Muscle of arm (tissue), 14 donors: ENCODE measurements around the gene HTR1A. TPM values are rescaled to one million over a fixed set of nuclear protein-coding genes. Genes with fewer than 3 reads are reported as not detected.

Experiments
- DNase-seq: peaks from one replicate; pipeline ENCODE4 v3.0.0-alpha.2; 2013
- long read RNA-seq, 11 donors: transcript quantifications; one replicate each; lab custom pipeline, GENCODE V29; 2026
- polyA plus RNA-seq, 12 donors: library from polyadenylated mRNA; unstranded; fragments of 120-200 nt; gene quantifications; one replicate each; pipeline ENCODE4 v1.2.1, GENCODE V29; 2013; ENCODE audit not compliant: insufficient read length in 12 of 12

Gene HTR1A
- polyA plus RNA-seq, result not detected
- long read RNA-seq, donor 1, result 0 reads
- long read RNA-seq, donor 2, result 0 reads
- long read RNA-seq, donor 3, result 0 reads
- long read RNA-seq, donor 4, result 0 reads
- long read RNA-seq, donor 5, result 0 reads
- long read RNA-seq, donor 6, result 0 reads
- long read RNA-seq, donor 7, result 0 reads
- long read RNA-seq, donor 8, result 0 reads
- long read RNA-seq, donor 9, result 0 reads
- long read RNA-seq, donor 10, result 0 reads
- long read RNA-seq, donor 11, result 0 reads

DNA sequence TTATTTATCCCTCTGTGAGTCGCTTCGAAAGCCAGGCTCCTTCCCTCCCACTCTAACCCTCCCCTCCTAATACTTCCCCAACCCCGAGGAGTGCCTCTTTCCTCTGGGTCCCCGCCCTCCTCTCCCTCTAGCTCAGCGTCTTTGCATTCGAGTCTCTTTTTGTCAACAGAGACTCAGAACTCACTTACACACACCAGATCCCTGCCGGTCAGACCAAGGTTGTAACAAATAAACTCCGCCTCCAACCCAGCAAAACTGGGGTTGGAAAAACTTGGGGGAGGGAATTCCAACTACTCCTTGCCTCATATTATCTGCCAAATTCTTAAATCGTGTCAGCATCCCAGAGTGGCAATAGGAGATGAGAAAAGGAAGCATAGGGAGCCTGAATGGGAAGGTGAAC lies at the start of gene HTR1A:
HTR1A (minus strand) TSS at position 167 of the 400 bp plus-strand sequence. CDS start 726 bp downstream, outside the sequence.
- DNase-seq, result no peak

DNA sequence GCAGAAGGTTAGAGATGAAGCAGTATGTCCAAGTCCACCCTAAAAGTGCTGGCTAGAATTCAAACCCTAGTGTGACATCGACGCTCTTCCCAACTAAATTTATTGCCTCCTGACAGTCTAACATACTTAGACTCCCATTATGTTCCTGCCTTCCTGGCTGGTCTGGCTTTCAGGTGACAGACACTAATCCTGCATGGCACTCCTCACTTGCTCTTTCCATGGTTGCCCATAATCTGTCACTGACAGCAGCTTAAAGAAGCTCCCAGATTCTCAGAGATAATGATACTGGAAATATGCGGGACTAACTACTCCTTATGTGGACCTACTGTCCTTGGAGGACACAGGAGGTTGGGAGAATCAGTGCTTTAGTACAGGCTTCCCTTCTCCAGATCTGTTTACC lies 41.7 kb upstream of the HTR1A start:
- DNase-seq, result no peak

DNA sequence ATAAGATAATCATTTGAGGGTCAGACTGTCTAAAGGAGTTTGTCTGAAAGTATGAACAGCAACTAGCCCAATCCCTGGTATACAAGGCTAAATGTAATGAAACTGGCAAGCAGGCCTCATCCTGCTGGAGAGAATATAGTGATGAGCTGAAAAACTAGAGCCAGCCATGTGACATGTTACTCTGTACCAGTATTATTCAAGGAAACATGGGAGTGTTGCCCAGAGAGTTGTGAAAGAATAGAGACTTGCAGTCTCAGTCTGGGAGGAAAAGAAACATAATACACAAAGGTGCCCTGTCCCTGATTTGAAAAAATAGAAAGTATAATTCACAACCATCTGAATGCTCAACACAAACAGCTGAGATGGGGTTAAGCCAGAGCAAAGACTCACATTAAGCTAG lies 37.9 kb upstream of the HTR1A start:
- no peak for DNase-seq

DNA sequence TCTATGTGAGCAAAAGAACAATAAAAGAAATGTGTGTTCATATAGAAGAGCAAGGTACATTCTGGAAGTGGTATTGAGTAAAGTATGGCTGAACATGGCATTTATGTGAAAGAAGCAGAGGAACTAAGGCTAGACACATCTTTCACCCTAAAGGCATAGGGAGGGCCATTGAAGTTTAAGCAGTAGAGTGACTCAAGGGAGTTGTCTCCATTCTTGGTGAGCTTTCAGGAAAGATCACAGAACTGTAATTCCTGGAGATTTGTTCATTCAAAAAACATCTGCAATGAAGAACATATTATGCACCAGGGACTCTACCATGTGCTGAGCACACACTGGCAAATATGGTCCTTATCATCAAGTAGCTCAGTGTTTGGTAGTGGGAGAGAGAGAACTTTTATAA lies 24.8 kb upstream of the HTR1A start:
- no peak for DNase-seq

DNA sequence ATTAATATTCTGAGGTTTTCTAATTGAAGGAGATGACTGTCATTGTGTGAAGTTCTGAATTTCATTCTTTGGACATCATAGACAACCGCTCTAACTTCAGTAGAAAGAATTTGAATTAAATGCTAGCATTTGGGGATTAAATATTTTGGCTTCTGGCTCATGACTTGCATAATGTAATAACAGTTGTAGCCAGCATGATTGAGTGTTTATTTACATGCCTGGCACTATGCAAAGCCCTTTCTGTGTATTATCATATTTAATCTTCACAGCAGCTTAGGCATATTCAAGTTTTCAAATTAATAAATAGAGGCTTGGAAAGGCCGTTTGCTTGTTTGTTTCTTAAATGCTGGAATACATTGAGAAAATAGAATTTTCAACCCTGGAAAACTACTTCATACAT lies 19.6 kb upstream of the HTR1A start:
- DNase-seq, result no peak

DNA sequence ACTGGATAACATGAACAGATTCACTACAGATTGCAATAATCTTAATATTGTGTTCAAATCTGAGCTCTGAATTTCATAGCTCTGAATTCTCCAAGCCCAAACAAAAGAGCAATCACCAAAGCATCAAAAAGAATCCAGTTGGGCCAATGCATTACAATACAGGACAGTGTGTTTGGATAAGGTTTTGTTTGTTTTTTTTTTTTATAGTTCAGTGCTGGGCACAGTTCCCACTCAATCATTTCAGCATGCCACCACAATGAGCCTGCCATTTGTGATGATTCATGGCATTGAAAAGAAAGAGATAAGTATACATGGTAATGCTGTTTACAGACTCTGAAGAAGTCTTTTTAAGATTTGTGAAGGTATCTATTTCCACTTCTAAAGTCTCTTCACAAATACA lies 1.7 kb upstream of the HTR1A start:
- no peak for DNase-seq

DNA sequence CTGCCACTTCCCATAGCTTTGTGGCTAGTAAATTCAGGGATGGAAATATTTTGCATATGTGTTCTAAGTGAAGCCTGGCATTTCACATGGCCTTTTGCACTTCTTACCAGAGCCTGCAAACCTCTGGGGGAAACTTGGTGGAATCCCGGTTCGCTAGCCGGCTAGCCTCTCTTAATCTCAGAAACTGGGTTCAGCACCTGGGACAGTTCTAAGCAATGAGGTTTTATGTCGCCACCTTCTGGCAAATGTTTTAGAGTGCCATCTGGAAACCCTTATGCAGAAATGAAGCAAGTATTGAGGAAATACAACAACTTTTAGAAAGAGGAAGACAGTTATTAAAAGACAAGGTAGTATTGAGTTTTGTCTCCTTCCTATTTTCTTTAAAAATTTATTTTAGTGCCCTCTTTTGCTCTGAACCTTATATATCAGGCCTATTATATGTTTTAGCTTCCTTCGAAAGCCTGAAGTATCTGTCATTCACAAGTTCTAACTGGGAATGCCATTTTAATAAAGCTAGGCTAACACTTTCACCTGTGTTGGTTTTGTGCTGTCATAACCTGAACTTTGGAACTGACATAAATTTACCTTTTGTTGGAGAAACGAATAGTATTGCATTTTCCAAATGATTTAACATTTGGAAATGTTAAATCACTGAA lies 963 bp upstream of the HTR1A start:
- peak; percentile 63 for DNase-seq

DNA sequence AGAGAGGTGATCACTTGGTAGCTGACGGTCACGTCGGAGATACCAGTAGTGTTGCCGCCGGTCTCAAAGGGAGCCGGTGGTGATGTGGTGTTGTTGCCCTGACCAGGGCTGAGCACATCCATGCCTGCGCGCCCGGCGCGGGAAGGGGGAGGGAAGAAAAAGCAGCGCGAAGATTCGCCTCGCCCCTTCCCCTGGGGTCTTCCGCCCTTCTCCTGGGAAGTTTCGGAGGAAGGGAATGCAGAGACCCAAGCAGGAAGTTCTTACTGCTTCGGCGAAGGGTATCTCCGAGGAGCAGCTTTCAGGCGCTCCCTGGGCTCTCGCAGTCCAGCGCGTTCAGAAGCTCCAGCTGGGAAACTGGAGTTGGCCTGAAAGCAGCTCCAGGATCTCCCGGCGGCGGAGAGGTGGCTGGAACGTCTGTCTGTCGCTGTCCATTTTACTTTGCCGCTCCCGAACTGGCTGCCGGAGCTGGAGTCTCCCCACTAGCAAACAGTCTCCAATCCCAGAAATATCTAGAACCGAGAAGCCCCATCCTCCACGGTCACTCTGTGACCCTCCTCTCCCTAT lies 565 bp downstream of the HTR1A start:
- no peak for DNase-seq

DNA sequence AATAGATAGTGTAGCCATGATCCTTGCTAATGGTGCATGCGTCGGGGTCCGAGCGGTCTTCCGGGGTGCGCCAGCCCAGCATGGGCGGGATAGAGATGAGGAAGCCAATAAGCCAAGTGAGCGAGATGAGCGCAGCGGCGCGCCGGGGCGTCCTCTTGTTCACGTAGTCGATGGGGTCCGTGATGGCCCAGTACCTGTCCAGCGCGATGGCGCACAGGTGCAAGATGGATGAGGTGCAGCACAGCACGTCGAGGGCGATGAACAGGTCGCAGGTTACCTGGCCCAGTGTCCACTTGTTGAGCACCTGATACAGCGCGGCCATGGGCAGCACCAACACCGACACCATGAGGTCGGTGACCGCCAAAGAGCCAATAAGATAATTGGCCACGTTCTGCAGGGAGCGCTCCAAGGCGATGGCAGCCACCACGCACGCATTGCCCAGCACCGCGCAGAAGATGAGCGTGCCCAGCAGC lies 1.1 kb downstream of the HTR1A start:
- no peak for DNase-seq

DNA sequence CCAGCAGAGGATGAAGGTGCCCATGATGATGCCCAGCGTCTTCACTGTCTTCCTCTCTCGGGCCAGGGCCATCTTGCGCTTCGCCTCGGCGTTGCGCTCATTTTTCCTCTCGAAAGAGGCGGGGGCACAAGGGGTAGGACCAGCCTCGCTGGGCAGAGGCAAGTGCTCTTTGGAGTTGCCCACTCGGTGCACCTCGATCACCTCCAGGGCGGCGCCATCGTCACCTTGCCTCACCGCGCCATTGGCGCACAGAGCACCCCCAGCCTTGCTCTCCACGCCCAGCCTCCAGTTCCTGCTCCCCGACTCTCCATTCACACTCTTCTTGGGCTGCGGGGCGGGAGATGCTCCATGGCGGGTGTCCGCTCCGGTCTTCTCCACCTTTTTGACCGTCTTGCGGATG lies 1.6 kb downstream of the HTR1A start:
- DNase-seq, result no peak

DNA sequence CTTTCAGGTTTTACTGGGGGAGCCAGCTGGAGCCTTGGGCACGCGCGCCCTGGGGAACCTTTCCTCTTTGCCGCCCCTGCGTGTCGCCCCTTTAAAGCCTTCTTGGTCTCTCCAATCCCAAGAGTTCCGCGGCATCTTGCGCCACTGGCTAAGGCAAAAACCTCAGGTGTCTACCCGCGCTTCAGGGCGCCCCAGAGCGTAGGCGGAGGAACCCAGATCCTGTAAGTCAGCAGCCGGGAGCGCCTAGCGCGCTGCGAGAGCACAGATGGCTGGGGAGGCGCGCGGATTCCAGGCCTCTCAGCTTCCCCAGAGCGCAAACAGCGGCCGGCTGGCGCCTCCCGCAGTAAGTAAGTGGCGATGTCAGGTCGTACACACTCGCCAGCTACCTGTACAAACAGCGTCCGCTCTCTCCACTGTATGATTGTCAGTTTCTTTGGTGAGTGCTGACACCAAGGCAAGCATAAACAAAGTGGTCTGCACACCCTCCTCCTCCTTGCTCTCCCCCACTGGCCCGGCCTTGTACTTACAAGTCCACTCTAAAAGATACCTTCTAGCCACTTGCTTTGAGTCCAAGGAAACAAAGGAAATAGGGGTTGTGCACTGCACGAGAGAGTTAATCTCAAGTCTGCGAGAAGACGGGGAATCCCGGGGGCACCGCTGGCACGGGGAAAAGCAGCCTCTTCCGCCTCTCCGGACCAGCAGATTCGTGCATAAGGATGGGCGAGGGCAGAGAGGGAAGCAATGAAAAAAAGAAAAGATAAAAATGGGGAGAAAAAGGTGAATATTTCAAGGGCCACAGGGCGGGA lies 2.9 kb downstream of the HTR1A start:
- no peak for DNase-seq

DNA sequence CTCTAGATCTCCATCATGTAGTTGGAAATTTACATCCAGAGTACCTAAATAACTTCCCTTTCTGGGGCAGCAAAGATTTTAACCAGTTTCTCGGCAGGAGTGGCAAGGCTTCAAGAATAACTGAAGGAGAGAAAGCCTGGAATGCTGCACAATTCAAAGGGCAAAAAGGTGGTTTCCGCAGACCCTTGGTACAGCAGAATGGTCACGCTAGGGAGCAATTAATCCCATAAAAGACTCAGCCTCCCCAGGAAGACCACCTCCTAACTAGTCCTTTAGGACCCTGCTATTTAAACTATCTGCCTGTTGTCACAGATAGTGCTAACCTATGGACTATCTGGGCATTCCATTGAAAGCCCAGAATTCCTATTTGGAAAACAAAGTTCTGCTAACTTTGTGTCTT lies 3.6 kb downstream of the HTR1A start:
- DNase-seq, result no peak

DNA sequence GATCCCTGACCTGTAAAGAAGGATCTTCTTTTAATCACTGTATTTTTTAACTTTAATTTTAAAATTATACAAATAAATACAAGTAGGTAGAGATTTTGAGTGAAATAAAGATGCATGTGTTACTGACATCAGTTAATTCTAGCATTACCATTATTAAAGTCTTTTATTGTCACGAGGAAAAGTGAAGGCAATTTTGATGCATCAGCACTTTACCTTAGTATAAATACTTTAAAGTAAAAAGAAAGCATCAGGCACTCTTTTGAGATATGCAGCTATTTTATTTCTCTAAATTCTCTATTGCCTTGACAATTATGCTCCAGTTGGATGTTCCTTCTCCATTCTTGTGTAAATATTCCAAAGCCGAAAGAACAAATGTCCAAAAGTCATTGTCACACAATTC lies 4.6 kb downstream of the HTR1A start:
- no peak for DNase-seq

DNA sequence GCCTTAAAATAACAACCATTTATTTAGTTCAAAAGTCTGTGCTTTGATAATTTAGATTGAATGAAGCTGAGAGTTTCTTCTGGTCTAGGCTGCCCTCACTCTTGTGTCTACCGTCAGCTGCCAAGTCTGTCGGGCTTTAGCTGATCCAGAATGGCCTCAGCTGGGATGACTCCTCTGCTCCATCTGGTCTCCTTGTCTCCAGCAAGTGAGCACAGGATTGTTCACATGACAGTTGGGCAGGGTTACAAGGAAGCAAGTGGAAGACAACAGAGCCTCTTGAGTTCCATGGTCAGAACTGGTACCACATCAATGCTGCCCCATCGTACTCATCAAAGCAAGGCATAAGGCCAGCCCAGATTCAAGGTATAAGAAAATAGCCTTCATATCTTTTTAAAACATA lies 9.0 kb downstream of the HTR1A start:
- DNase-seq, result no peak

DNA sequence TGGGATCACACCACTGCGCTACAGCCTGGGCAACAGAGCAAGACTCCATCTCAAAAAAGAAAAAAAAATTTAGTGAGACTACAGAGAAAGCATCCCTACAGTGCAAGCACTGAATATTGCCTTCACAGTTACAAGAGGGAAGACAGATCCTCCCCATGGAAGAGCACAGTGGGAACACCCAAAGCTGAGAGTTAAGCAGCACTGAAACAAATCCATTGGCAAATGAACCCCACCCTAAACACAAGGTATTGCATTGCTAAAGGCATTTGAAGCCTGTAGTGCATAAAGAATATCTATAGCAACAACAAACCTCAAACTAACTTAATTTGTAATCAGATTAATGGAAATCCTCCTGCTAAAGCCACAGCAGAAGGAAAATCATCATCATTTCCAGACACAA lies 27.1 kb downstream of the HTR1A start:
- DNase-seq, result no peak

DNA sequence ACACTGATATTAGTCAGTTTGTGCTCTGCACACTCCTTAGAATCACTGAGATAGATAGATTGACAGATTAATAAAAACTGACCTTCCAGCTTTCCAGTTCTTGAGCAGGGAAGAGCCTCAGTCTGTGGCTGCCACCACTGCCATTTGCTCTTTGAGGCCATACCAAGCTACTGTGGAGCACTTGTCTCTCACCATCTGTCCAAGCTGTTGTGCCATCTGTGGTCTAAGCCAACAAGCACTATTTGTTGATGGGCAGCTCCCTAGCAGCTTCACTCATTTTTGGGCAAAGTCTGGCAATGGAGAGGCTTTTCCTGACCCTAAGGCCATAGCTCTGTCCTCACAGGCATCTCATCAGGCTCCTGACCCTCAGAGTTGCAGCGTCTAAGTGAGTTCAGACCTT lies 30.4 kb downstream of the HTR1A start:
- DNase-seq, result no peak

DNA sequence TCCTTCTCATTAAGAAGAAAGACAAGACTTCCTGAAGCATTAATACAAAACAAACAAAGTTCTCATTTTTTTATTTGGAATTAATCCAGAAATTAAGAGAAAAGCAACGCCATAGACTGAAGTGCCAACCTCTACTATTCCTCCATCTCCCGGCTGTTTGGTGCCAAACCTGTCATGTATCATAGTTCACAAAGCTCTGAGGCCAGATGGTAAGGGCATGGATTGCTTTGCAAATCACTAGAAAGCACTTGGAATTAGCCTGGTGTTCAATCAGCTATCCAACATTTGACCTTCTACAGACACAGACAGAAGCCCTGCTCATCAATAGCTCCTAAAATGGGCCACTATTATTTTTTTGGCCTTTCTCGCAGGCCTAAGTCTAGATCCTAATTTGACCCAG lies 33.8 kb downstream of the HTR1A start:
- no peak for DNase-seq

DNA sequence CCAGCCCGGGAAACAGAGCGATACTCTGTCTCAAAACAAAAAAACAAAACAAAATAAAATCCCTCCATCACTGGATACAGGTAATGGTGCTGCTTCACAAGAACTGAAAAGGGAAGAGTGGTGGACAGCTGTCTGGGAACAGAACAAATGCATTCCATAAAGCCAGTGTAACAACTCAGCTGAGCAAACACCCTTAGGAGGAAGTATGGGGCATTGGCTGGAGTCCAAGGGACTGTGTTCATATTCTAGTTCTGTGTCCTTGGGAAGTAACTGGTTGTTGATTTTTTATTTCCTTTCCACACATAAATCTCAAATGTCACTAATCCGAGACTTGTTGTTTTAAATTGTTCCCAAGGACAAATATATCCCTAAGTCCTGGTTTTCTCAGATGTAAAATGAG lies 38.3 kb downstream of the HTR1A start:
- no peak for DNase-seq

DNA sequence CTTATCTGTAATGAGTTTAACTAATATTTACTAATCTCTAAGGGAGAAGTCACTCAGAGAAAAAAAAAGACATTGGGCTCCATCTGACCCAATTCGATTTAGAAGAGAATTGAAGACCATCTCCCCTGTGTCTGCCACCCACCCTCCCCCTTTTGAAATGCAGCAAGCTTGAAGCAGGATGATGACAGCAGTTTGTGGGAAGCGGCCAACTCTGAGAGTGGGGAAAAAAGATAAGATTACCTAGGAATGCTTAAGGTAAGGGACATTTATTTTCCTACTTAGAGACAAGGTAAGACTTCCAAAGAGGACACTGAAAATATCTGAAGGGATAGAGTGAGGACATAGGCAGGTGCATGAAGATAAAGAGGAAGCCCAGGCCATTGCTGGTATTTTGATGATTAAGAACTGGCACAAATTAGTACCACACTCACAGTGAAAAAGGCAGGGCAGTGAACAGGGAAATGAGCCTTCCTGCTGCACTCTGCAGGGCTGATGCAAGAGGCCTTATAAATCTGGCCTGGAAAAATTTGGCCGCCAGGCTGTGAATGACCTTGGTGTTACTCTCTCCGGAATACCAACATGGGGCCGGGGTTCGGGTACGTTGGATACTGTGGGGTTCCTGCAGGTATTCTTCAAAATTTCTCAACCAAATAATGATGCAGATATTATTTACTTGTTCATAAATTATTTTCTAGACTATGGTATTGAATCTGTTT lies 42.3 kb downstream of the HTR1A start:
- DNase-seq, result no peak

DNA sequence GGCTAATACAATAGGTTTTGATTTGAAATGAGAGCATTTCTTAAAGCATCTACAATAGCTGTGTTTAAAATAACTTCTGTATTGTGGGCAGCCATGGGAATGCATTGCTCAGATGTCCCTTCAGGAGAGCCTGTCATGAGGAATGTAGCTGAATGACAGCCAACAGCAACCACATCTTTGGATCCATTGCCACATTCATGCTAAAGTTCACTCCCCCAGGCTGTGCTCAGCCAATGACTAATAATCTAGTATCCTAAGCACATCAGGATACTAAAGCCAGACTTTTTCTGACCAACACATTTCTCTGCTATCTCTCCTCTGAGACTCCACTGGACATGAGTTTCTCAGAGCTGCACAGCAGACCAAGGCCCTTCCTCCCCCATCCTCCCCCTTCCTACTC lies 45.5 kb downstream of the HTR1A start:
- DNase-seq, result no peak

DNA sequence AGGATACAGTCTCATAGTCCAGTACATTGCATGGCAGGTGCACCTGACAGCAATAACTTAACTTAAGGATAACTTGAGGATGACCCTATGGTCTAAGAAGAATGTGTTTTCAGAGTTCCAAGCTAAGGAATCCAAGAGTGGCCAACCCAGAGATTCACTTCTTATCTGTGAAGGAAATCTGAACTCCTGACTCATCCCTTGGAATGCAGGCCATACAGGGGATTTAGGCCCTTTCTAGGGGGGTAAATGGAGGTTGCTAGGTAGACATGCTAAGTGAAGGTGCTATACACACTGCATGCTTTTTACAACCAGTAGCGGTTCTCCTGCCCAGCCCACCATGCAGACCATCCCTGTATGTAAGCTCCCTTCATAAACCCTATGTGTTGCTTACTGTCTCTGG lies 50.4 kb downstream of the HTR1A start:
- DNase-seq, result no peak
